H9 (cell line): Measurements from ENCODE around the gene FHL2. TPM values are rescaled to one million over a fixed set of nuclear protein-coding genes. Genes with fewer than 3 reads are reported as not detected.

ENCODE experiments used
- DNase-seq: peaks from one replicate; pipeline ENCODE4 v3.0.0-alpha.2; 2017
- H2AFZ ChIP-seq: one replicate; pipeline ENCODE4 v1.6.1; 2013; ENCODE audit warnings: mild to moderate bottlenecking, low read length, control low read depth, moderate library complexity
- H2AK5ac ChIP-seq: 2 replicates; pipeline ENCODE4 v1.6.1; 2013; ENCODE audit warnings: low read length, control low read depth, mixed read lengths; ENCODE audit not compliant: insufficient read length
- H2BK120ac ChIP-seq: one replicate; pipeline ENCODE4 v1.6.1; 2013; ENCODE audit warnings: low read depth, mild to moderate bottlenecking, low read length, control low read depth, inconsistent platforms; ENCODE audit not compliant: poor library complexity, severe bottlenecking
- H2BK12ac ChIP-seq: 2 replicates; pipeline ENCODE4 v1.6.1; 2013; ENCODE audit warnings: low read length, control low read depth, mixed read lengths, low read depth; ENCODE audit not compliant: insufficient read length
- H2BK15ac ChIP-seq: 2 replicates; pipeline ENCODE4 v1.6.1; 2013; ENCODE audit warnings: low read depth, low read length, control low read depth
- H2BK20ac ChIP-seq: one replicate; pipeline ENCODE4 v1.6.1; 2013; ENCODE audit warnings: low read depth, mild to moderate bottlenecking, low read length, control low read depth, inconsistent platforms; ENCODE audit not compliant: poor library complexity, severe bottlenecking
- H2BK5ac ChIP-seq: 2 replicates; pipeline ENCODE4 v1.6.1; 2013; ENCODE audit warnings: low read length, control low read depth, mixed read lengths; ENCODE audit not compliant: insufficient read length
- H3K14ac ChIP-seq: 2 replicates; pipeline ENCODE4 v1.6.1; 2013; ENCODE audit warnings: low read length, control low read depth; ENCODE audit not compliant: insufficient read depth
- H3K18ac ChIP-seq: 2 replicates; pipeline ENCODE4 v1.6.1; 2013; ENCODE audit warnings: low read depth, mild to moderate bottlenecking, mixed read lengths, low read length, control low read depth; ENCODE audit not compliant: insufficient read length
- H3K23ac ChIP-seq: 2 replicates; pipeline ENCODE4 v1.6.1; 2013; ENCODE audit warnings: low read length, control low read depth, mixed read lengths, low read depth; ENCODE audit not compliant: insufficient read length
- H3K23me2 ChIP-seq: 2 replicates; pipeline ENCODE4 v1.6.1; 2013; ENCODE audit warnings: low read depth, mild to moderate bottlenecking, mixed read lengths, low read length, control low read depth; ENCODE audit not compliant: insufficient read length, poor library complexity, severe bottlenecking
- H3K27ac ChIP-seq: 2 replicates; pipeline ENCODE4 v1.5.1; 2013; ENCODE audit warnings: low read length, control low read depth, mixed read lengths, low read depth; ENCODE audit not compliant: insufficient read length
- H3K27me3 ChIP-seq: 2 replicates; pipeline ENCODE4 v1.6.1; 2013; ENCODE audit warnings: low read length, control low read depth, inconsistent platforms; ENCODE audit not compliant: insufficient read depth
- H3K4ac ChIP-seq: 2 replicates; pipeline ENCODE4 v1.6.1; 2013; ENCODE audit warnings: low read depth, mild to moderate bottlenecking, control low read depth, inconsistent platforms, low read length, moderate library complexity
- H3K4me1 ChIP-seq: 2 replicates; pipeline ENCODE4 v1.6.1; 2013; ENCODE audit warnings: low read length, control low read depth, inconsistent platforms; ENCODE audit not compliant: insufficient read depth
- H3K4me2 ChIP-seq: 2 replicates; pipeline ENCODE4 v1.6.1; 2013; ENCODE audit warnings: low read length, control low read depth, mixed read lengths; ENCODE audit not compliant: insufficient read length, insufficient read depth
- H3K56ac ChIP-seq: 2 replicates; pipeline ENCODE4 v1.6.1; 2013; ENCODE audit warnings: low read depth, mild to moderate bottlenecking, mixed read lengths, low read length, control low read depth; ENCODE audit not compliant: insufficient read length
- H3K79me1 ChIP-seq: 2 replicates; pipeline ENCODE4 v1.6.1; 2013; ENCODE audit warnings: low read depth, mild to moderate bottlenecking, moderate library complexity, low read length, control low read depth, inconsistent platforms; ENCODE audit not compliant: insufficient read depth, poor library complexity, severe bottlenecking
- H3K79me2 ChIP-seq: 2 replicates; pipeline ENCODE4 v1.6.1; 2013; ENCODE audit warnings: low read length, control low read depth, inconsistent platforms; ENCODE audit not compliant: insufficient read depth
- H3K9ac ChIP-seq: 2 replicates; pipeline ENCODE4 v1.6.1; 2013; ENCODE audit warnings: low read length, control low read depth, mixed read lengths; ENCODE audit not compliant: insufficient read length; ENCODE audit errors: extremely low read depth
- H3K9me3 ChIP-seq: one replicate; pipeline ENCODE4 v1.6.1; 2013; ENCODE audit warnings: low read depth, low read length, inconsistent platforms; ENCODE audit not compliant: control insufficient read depth
- H3T11ph ChIP-seq: one replicate; pipeline ENCODE4 v1.6.1; 2013; ENCODE audit warnings: mild to moderate bottlenecking, low read length, control low read depth, inconsistent platforms
- H4K20me1 ChIP-seq: one replicate; pipeline ENCODE4 v1.6.1; 2013; ENCODE audit not compliant: control insufficient read depth, insufficient read length, insufficient read depth
- H4K5ac ChIP-seq: 2 replicates; pipeline ENCODE4 v1.6.1; 2013; ENCODE audit warnings: low read depth, mild to moderate bottlenecking, mixed read lengths, low read length, control low read depth; ENCODE audit not compliant: insufficient read length
- H4K8ac ChIP-seq: replicated peaks from 2 replicates; pipeline ENCODE4 v1.6.1; 2013; ENCODE audit warnings: low read length, control low read depth, mixed read lengths, low read depth; ENCODE audit not compliant: insufficient read length
- H4K91ac ChIP-seq: 2 replicates; pipeline ENCODE4 v1.6.1; 2013; ENCODE audit warnings: low read depth, mild to moderate bottlenecking, moderate library complexity, mixed read lengths, low read length, control low read depth; ENCODE audit not compliant: insufficient read length
- H3K27ac Mint-ChIP-seq, 3 experiments: 2 replicates in 2 of 3; 3 replicates in 1 of 3; pipeline ENCODE4 v1.8.0; 2020 to 2021; ENCODE audit warnings: mixed read lengths in 3 of 3, mild to moderate bottlenecking in 1 of 3, moderate library complexity in 1 of 3
- H3K27me3 Mint-ChIP-seq: 2 replicates; pipeline ENCODE4 v1.8.0; 2021; ENCODE audit warnings: low read depth, mild to moderate bottlenecking, moderate library complexity, mixed read lengths
- H3K36me3 Mint-ChIP-seq, 3 experiments: 2 replicates in 2 of 3; 3 replicates in 1 of 3; pipeline ENCODE4 v1.8.0; 2020 to 2021; ENCODE audit warnings: low read depth in 3 of 3, mixed read lengths in 3 of 3; ENCODE audit not compliant: insufficient read depth in 1 of 3
- H3K4me1 Mint-ChIP-seq, 2 experiments: 2 replicates each; pipeline ENCODE4 v1.8.0; 2020; ENCODE audit warnings: mixed read lengths in 2 of 2
- H3K4me3 Mint-ChIP-seq, 2 experiments: 2 replicates in 1 of 2; 3 replicates in 1 of 2; pipeline ENCODE4 v1.8.0; 2020 to 2021; ENCODE audit warnings: mild to moderate bottlenecking in 2 of 2, mixed read lengths in 2 of 2, moderate library complexity in 1 of 2
- H3K9me3 Mint-ChIP-seq, 2 experiments: 2 replicates in 1 of 2; 3 replicates in 1 of 2; pipeline ENCODE4 v1.8.0; 2020; ENCODE audit warnings: mild to moderate bottlenecking in 2 of 2, mixed read lengths in 2 of 2, moderate library complexity in 1 of 2
- CTCF ChIP-seq: fragments of 200-600 bp; sonication (generic); conservative IDR thresholded peaks from 3 replicates; pipeline ENCODE4 v1.8.0; 2021; ENCODE audit warnings: antibody characterized with exemption, mild to moderate bottlenecking
- WGBS: extraction: QIAGEN DNeasy Blood & Tissue Kit; methylation state at CpG from one replicate; pipeline ENCODE4 v1.1.7; 2013; ENCODE audit warnings: missing lambda C conversion rate, low lambda C conversion rate, mixed read lengths; ENCODE audit not compliant: insufficient read length; ENCODE audit errors: extremely low coverage; 5-methylcytosine and 5-hydroxymethylcytosine counted together
- total RNA-seq: library from RNA; stranded (reverse); gene quantifications from 2 replicates; pipeline ENCODE4 v1.2.1, GENCODE V29; 2021

The FHL2 gene
- total RNA-seq, 1 experiment from 2014 or later, result 34.9 TPM

GRCh38 chr2:105409717-105410116, 10.9 kb upstream of the FHL2 start:
- Histone ChIP-seq H4K8ac (no peak overlapping the region), H2BK5ac (no peak overlapping the region), H3K79me2 (no peaks in the 10 kb centered on the region), H2BK20ac (no peak overlapping the region), H4K20me1 (no peaks in the 10 kb centered on the region), H2BK120ac (no peak overlapping the region), H3K23ac (no peak overlapping the region), H4K91ac (no peak overlapping the region), H2BK12ac (no peak overlapping the region), H2AFZ (no peak overlapping the region), H3K4ac (no peak overlapping the region), H3K14ac (no peak overlapping the region), H3K56ac (no peak overlapping the region), H3K27me3 (no peaks in the 10 kb centered on the region), H2BK15ac (no peak overlapping the region), H3K9ac (no peak overlapping the region), H3K23me2 (no peaks in the 10 kb centered on the region), H2AK5ac (no peak overlapping the region), H3K4me1 (no peaks in the 10 kb centered on the region), H4K5ac (no peak overlapping the region), H3K79me1 (no peaks in the 10 kb centered on the region), H3K9me3 (no peaks in the 10 kb centered on the region), H3K4me2 (no peak overlapping the region), H3K18ac (no peak overlapping the region), H3K27ac (no peak overlapping the region), H3T11ph (no peak overlapping the region)
- TF ChIP-seq CTCF, result no peak
- H3K27ac Mint-ChIP-seq, result no peak overlapping the region
- peaks cover 11% of the 10 kb centered on the region for H3K27me3 Mint-ChIP-seq
- H3K36me3 Mint-ChIP-seq, result no peaks in the 10 kb centered on the region
- WGBS, result no CpG with 5 or more reads among the region's 6 CpGs
- H3K4me3 Mint-ChIP-seq, result no peak overlapping the region
- DNase-seq, result no peak
- peaks cover 1 to 6% of the 10 kb centered on the region in 2 experiments; a peak in 2 of 4 replicates for H3K4me1 Mint-ChIP-seq
- no peaks in the 10 kb centered on the region for H3K9me3 Mint-ChIP-seq
